HG02642 (cell line): Measurements from ENCODE around the gene DNAJC24.

ENCODE experiments used
- ATAC-seq: cut with Tn5 transposase; IDR thresholded peaks from one replicate; pipeline ENCODE4 v1.9.1; 2021; ENCODE audit warnings: mild to moderate bottlenecking; ENCODE audit not compliant: unreplicated experiment, poor library complexity

The DNAJC24 gene

DNA sequence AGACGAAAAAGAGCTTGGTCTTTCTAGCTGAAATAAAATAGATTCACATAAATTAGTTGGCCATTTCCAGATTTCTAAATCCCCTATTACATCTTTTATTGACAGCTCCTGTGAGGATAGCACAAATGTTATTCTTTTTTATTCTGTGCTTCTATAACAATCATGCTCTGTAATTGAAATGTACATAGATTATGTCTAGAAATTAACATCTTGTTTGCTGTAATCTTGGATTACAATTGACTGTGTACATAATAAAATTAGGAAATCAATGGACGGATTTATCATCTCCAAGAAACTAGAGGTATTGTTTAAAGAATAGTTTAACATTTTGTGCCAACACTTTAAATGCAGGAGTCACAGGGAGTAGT is 108.5 kb downstream of the DNAJC24 start:
- ATAC-seq, result no peak

- ATAC-seq, result no peak
Observed at GRCh38 chr11:31479066-31479465, 109.4 kb downstream of the DNAJC24 start.

DNA sequence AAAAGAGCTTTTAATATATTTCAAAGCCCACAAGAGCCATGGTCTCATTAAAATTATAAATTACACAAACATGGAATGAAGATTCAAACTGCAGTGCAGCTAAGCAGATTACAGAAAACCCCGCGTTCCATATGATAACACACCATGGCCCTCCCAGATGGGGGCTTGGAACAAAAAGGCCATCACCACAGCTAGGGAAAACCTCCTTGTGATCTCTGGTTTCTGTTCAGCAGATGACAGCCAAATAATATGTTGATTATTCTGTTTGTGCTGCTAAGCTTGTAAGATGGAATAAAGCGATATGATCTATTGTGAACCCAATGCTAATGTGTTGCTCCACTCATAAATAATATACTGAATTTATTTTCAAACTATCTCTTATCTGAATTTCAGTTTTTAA is 111.3 kb downstream of the DNAJC24 start:
- no peak for ATAC-seq
